NCI-H1417 treated with DMSO at 0.1 percent for 48 hours (cell line): ENCODE data around the gene NUP42.

ENCODE experiments used
- DNase-seq: peaks from one replicate; lab custom pipeline; 2025; lab: John Stamatoyannopoulos, UW

NUP42 gene

GRCh38 chr7:23234569-23235296 lies 52.9 kb downstream of the NUP42 start:
- no peak for DNase-seq

- DNase-seq, result no peak
Observed at GRCh38 chr7:23235813-23236221, 54.0 kb downstream of the NUP42 start.

GRCh38 chr7:23237000-23237399 lies 55.2 kb downstream of the NUP42 start:
- DNase-seq, result no peak

GRCh38 chr7:23238983-23239652 lies 57.3 kb downstream of the NUP42 start:
- DNase-seq, result no peak

- no peak for DNase-seq
Observed at GRCh38 chr7:23239698-23240097, 57.9 kb downstream of the NUP42 start.

GRCh38 chr7:23242321-23242720 lies 60.5 kb downstream of the NUP42 start:
- no peak for DNase-seq

- no peak for DNase-seq
Observed at GRCh38 chr7:23242935-23243334, 61.1 kb downstream of the NUP42 start.

GRCh38 chr7:23246555-23246954 lies 64.7 kb downstream of the NUP42 start, which contains the start of gene GPNMB:
Gene GPNMB (plus strand): TSS chr7:23246775. CDS start chr7:23246858, 83 bp downstream.
- no peak for DNase-seq

- DNase-seq, result no peak
Observed at GRCh38 chr7:23247046-23247602, 65.3 kb downstream of the NUP42 start.

GRCh38 chr7:23247603-23248335 lies 65.9 kb downstream of the NUP42 start:
- DNase-seq, result no peak

GRCh38 chr7:23249486-23249885 lies 67.6 kb downstream of the NUP42 start:
- DNase-seq, result no peak
